Body of pancreas (tissue), 4 donors: Measurements from ENCODE around the gene GSTA4. TPM values are rescaled to one million over a fixed set of nuclear protein-coding genes. Genes with fewer than 3 reads are reported as not detected.

ENCODE experiments used
- ATAC-seq: fragments of 150-250 bp; one replicate; pipeline ENCODE4 v1.9.1; 2016
- DNase-seq, 4 donors: peaks; one replicate each; pipeline ENCODE4 v3.0.0-alpha.2; 2019
- H3K27ac ChIP-seq, 4 donors: fragments of 200-600 bp; sonication (generic); 1 replicate in 3 of 4; 2 replicates in 1 of 4; pipeline versions ENCODE4 v1.5.1 to v1.6.1; 2016 to 2019; ENCODE audit warnings: mild to moderate bottlenecking in 1 of 4, mixed read lengths in 1 of 4, moderate library complexity in 1 of 4
- H3K27me3 ChIP-seq, 2 donors: fragments of 200-600 bp; sonication (generic); one replicate each; pipeline ENCODE4 v1.6.0; 2016; ENCODE audit warnings: mild to moderate bottlenecking in 1 of 2
- H3K36me3 ChIP-seq, 2 donors: fragments of 200-600 bp; sonication (generic); replicated peaks in 1 of 2; 2 replicates each; pipeline ENCODE4 v1.5.1; 2016; ENCODE audit warnings: low read depth in 2 of 2; ENCODE audit not compliant: insufficient read depth in 1 of 2
- H3K4me1 ChIP-seq: fragments of 200-600 bp; sonication (generic); one replicate; pipeline ENCODE4 v1.6.0; 2016
- H3K4me3 ChIP-seq, 2 donors: fragments of 200-600 bp; sonication (generic); 1 replicate in 1 of 2; 2 replicates in 1 of 2; pipeline ENCODE4 v1.5.1; 2016 to 2019
- H3K9me3 ChIP-seq, 3 donors: fragments of 200-600 bp; sonication (generic); 1 replicate in 2 of 3; 2 replicates in 1 of 3; pipeline ENCODE4 v1.5.1; 2016
- CTCF ChIP-seq, 7 experiments: fragments of 450-650 bp in 4 of 7; fragments of 200-600 bp in 3 of 7; sonication (generic) in 3 of 7; IDR thresholded peaks; one replicate each; pipeline ENCODE4 v1.5.1; 2016 to 2019; ENCODE audit warnings: antibody characterized with exemption in 7 of 7
- POLR2A ChIP-seq, 3 donors: fragments of 450-650 bp; IDR thresholded peaks; one replicate each; pipeline ENCODE4 v1.6.1; 2016; ENCODE audit warnings: antibody characterized with exemption in 3 of 3, mild to moderate bottlenecking in 2 of 3
- WGBS, 2 donors: methylation state at CpG; one replicate each; pipeline ENCODE4 v1.1.5; 2017; 5-methylcytosine and 5-hydroxymethylcytosine counted together
- intact Hi-C: fragments of 100-400 bp; cut with DNase I; formaldehyde crosslinking; loops from one replicate; pipeline ENCODE4 v1.15.1; 2023
- total RNA-seq, 2 donors: library from RNA; depleted of rRNA; stranded (reverse); fragments of >200 nt; gene quantifications; one replicate each; pipeline ENCODE4 v1.1.0, GENCODE V29; 2016

Gene GSTA4
- total RNA-seq, 2 donors from 2014 or later: 13.5 to 27.7 TPM

GRCh38 chr6:52984247-52984646 lies 10.8 kb downstream of the GSTA4 start:
- Histone ChIP-seq H3K36me3 (peaks cover 0 to 6% of the 10 kb centered on the region in 2 donors), H3K9me3 (no peaks in the 10 kb centered on the region), H3K27ac (no peak overlapping the region), H3K4me1 (no peaks in the 10 kb centered on the region), H3K4me3 (no peak overlapping the region), H3K27me3 (no peaks in the 10 kb centered on the region)
- intact Hi-C loops: no loop called here
- WGBS, 2 donors: 73 to 90% methylated on average over 3 of the region's 3 CpGs
- no peak for ATAC-seq
- TF ChIP-seq POLR2A (IDR thresholded peaks at IDR 0.05) (no peak), CTCF (IDR thresholded peaks at IDR 0.05) (no peak)
- no peak for DNase-seq

- WGBS, 2 donors: 92 to 97% methylated on average over 5 of the region's 5 CpGs
- no peak for TF ChIP-seq POLR2A (IDR thresholded peaks at IDR 0.05)
- no peaks in the 10 kb centered on the region for H3K4me1 ChIP-seq
- no peaks in the 10 kb centered on the region for H3K27me3 ChIP-seq
- peaks cover 0 to 6% of the 10 kb centered on the region in 2 donors for H3K36me3 ChIP-seq
- intact Hi-C loops: no loop called here
- no peak overlapping the region for H3K27ac ChIP-seq
- no peak overlapping the region for H3K4me3 ChIP-seq
- no peaks in the 10 kb centered on the region for H3K9me3 ChIP-seq
- DNase-seq (no peak), ATAC-seq (no peak)
Measured at GRCh38 chr6:52983159-52983848, 11.8 kb downstream of the GSTA4 start.

- H3K4me3 ChIP-seq: no peak overlapping the region
- no peak for ATAC-seq
- peaks cover 0 to 6% of the 10 kb centered on the region in 2 donors for H3K36me3 ChIP-seq
- no peaks in the 10 kb centered on the region for H3K4me1 ChIP-seq
- intact Hi-C loops: no loop called here
- no peak overlapping the region for H3K27ac ChIP-seq
- no peak for DNase-seq
- TF ChIP-seq POLR2A (IDR thresholded peaks at IDR 0.05) (no peak), CTCF (IDR thresholded peaks at IDR 0.05) (no peak)
- WGBS, 2 donors: 97 to 98% methylated on average over 3 of the region's 3 CpGs
- no peaks in the 10 kb centered on the region for H3K27me3 ChIP-seq
- H3K9me3 ChIP-seq: no peaks in the 10 kb centered on the region
Measured at GRCh38 chr6:52982680-52983079, 12.4 kb downstream of the GSTA4 start.

GRCh38 chr6:52981222-52981900 lies 13.7 kb downstream of the GSTA4 start:
- H3K27ac ChIP-seq: peak overlapping the region in 1 of 4 donors; percentile 19
- intact Hi-C loops: no loop called here
- H3K4me3 ChIP-seq: no peak overlapping the region
- no peak for TF ChIP-seq POLR2A (IDR thresholded peaks at IDR 0.05)
- no peak for TF ChIP-seq CTCF (IDR thresholded peaks at IDR 0.05)
- DNase-seq (peak in 1 of 4 donors; percentile 17), ATAC-seq (no peak)
- no peaks in the 10 kb centered on the region for H3K9me3 ChIP-seq
- peaks cover 0 to 6% of the 10 kb centered on the region in 2 donors for H3K36me3 ChIP-seq
- no peaks in the 10 kb centered on the region for H3K27me3 ChIP-seq
- peaks cover 9% of the 10 kb centered on the region for H3K4me1 ChIP-seq

- Histone ChIP-seq H3K27me3 (no peaks in the 10 kb centered on the region), H3K27ac (no peak overlapping the region), H3K36me3 (no peaks in the 10 kb centered on the region), H3K4me3 (no peak overlapping the region), H3K4me1 (peaks cover 11% of the 10 kb centered on the region), H3K9me3 (no peaks in the 10 kb centered on the region)
- no peak for ATAC-seq
- intact Hi-C loops: no loop called here
- WGBS, 2 donors: 12 to 14% methylated on average over 3 of the region's 3 CpGs
- TF ChIP-seq CTCF (IDR thresholded peaks at IDR 0.05) (no peak), POLR2A (IDR thresholded peaks at IDR 0.05) (no peak)
- DNase-seq: peak in 2 of 4 donors; percentile 10 to 29
Measured at GRCh38 chr6:52976591-52977035, 18.5 kb downstream of the GSTA4 start.
